ENCODE measurements around the gene EPRS1.
"Not testable (repeated sequence)": the region's sequence is repeated elsewhere in the genome, so short reads cannot be mapped to it uniquely, and the experiment has no call there.

The EPRS1 gene

GRCh38 chr1:220040028-220040596, 6.2 kb downstream of the EPRS1 start:
- DNase-seq, result no peak

GRCh38 chr1:220038640-220039039, 7.7 kb downstream of the EPRS1 start:
- no peak for DNase-seq

GRCh38 chr1:220037810-220038209, 8.5 kb downstream of the EPRS1 start:
- not testable (repeated sequence) for DNase-seq

GRCh38 chr1:220032911-220033310, 13.4 kb downstream of the EPRS1 start:
- no peak for DNase-seq

GRCh38 chr1:220031287-220031686, 15.0 kb downstream of the EPRS1 start:
- no peak for DNase-seq

- no peak for DNase-seq
Observed at GRCh38 chr1:220028346-220028895, 17.9 kb downstream of the EPRS1 start.

- no peak for DNase-seq
Observed at GRCh38 chr1:220019071-220019470, 27.2 kb downstream of the EPRS1 start.

GRCh38 chr1:220013497-220013896, 32.8 kb downstream of the EPRS1 start:
- DNase-seq, result no peak

GRCh38 chr1:220012259-220012658, 34.0 kb downstream of the EPRS1 start:
- DNase-seq, result no peak

GRCh38 chr1:220011620-220012019, 34.7 kb downstream of the EPRS1 start:
- no peak for DNase-seq

GRCh38 chr1:220007438-220007837, 38.9 kb downstream of the EPRS1 start:
- DNase-seq, result no peak

GRCh38 chr1:220005489-220005888, 40.8 kb downstream of the EPRS1 start:
- no peak for DNase-seq

- DNase-seq, result no peak
Observed at GRCh38 chr1:220003610-220004299, 42.5 kb downstream of the EPRS1 start.

- no peak for DNase-seq
Observed at GRCh38 chr1:220003015-220003414, 43.3 kb downstream of the EPRS1 start.

GRCh38 chr1:220001095-220001501, 45.2 kb downstream of the EPRS1 start:
- DNase-seq, result no peak

- no peak for DNase-seq
Observed at GRCh38 chr1:219999821-220000220, 46.5 kb downstream of the EPRS1 start.
